IMR-90 (cell line): Measurements from ENCODE around the gene USO1.

Source experiments
- BHLHE40 ChIP-seq: fragments of 150-350 bp; IDR thresholded peaks from 2 replicates; pipeline ENCODE4 v1.6.1; 2016; ENCODE audit warnings: mild to moderate bottlenecking, low read depth, low read length
- CEBPB ChIP-seq: IDR thresholded peaks from 2 replicates; pipeline ENCODE4 v1.6.1; 2012; ENCODE audit warnings: low read depth, low read length, improper control_type of control experiment
- FOS ChIP-seq: fragments of 150-350 bp; IDR thresholded peaks from 2 replicates; pipeline ENCODE4 v1.6.1; 2016; ENCODE audit warnings: low read depth, low read length
- MXI1 ChIP-seq: IDR thresholded peaks from 2 replicates; pipeline ENCODE4 v1.6.1; 2012; ENCODE audit warnings: low read depth, mild to moderate bottlenecking, low read length, moderate library complexity, borderline replicate concordance
- NFE2L2 ChIP-seq: fragments of 150-350 bp; IDR thresholded peaks from 2 replicates; pipeline ENCODE4 v1.6.1; 2016; ENCODE audit warnings: low read depth, mild to moderate bottlenecking, low read length
- POLR2A ChIP-seq: IDR thresholded peaks from 2 replicates; pipeline ENCODE4 v1.6.1; 2012; ENCODE audit warnings: mild to moderate bottlenecking, low read depth, low read length
- RAD21 ChIP-seq: IDR thresholded peaks from 2 replicates; pipeline ENCODE4 v1.6.1; 2012; ENCODE audit warnings: low read length, improper control_type of control experiment
- RFX5 ChIP-seq: IDR thresholded peaks from 2 replicates; pipeline ENCODE4 v1.8.0; 2012; ENCODE audit warnings: low read depth, mild to moderate bottlenecking, low read length, moderate library complexity
- SMC3 ChIP-seq: fragments of 150-350 bp; IDR thresholded peaks from 2 replicates; pipeline ENCODE4 v1.6.1; 2016; ENCODE audit warnings: low read depth, mild to moderate bottlenecking, antibody characterized with exemption, low read length, moderate library complexity
- TF ChIP-seq, protein P1 (sequence below): conservative IDR thresholded peaks from 2 replicates; pipeline ENCODE4 v1.5.1; 2012; ENCODE audit warnings: mild to moderate bottlenecking, low read depth, low read length, improper control_type of control experiment
- TF ChIP-seq, protein P2 (sequence below): fragments of 150-350 bp; IDR thresholded peaks from 2 replicates; pipeline ENCODE4 v1.6.1; 2016; ENCODE audit warnings: low read depth, mild to moderate bottlenecking, low read length, moderate library complexity, borderline replicate concordance
- TF ChIP-seq, protein P3 (sequence below): fragments of 150-350 bp; IDR thresholded peaks from 2 replicates; pipeline ENCODE4 v1.6.1; 2017; ENCODE audit warnings: mild to moderate bottlenecking, antibody characterized with exemption, low read length, low read depth

DNA sequence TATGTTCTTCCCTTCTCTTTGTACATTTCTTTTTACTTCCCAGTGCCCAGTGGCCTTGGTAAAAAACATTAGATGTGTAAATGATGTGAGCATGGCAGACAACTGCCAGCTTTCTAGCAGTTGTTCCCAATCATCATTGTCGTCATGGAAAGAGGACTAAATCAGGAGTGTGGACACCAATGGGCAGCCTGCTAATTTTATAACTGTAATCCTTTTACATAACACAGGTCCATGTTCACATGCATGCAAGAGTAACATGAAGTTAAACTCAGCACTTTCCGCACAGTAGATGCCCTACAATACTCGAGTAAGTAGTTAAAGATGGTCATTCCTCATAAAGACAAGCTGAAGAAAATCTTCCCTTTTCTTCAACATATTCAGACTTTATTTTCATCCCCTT is 27.8 kb upstream of the USO1 start:
- TF ChIP-seq BHLHE40 (no peak), MXI1 (no peak), POLR2A (no peak), RAD21 (no peak), CEBPB (no peak), SMC3 (no peak), RFX5 (no peak), FOS (no peak), NFE2L2 (no peak)
- TF ChIP-seq, protein P1, sequence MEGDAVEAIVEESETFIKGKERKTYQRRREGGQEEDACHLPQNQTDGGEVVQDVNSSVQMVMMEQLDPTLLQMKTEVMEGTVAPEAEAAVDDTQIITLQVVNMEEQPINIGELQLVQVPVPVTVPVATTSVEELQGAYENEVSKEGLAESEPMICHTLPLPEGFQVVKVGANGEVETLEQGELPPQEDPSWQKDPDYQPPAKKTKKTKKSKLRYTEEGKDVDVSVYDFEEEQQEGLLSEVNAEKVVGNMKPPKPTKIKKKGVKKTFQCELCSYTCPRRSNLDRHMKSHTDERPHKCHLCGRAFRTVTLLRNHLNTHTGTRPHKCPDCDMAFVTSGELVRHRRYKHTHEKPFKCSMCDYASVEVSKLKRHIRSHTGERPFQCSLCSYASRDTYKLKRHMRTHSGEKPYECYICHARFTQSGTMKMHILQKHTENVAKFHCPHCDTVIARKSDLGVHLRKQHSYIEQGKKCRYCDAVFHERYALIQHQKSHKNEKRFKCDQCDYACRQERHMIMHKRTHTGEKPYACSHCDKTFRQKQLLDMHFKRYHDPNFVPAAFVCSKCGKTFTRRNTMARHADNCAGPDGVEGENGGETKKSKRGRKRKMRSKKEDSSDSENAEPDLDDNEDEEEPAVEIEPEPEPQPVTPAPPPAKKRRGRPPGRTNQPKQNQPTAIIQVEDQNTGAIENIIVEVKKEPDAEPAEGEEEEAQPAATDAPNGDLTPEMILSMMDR = no peak
- TF ChIP-seq, protein P2, sequence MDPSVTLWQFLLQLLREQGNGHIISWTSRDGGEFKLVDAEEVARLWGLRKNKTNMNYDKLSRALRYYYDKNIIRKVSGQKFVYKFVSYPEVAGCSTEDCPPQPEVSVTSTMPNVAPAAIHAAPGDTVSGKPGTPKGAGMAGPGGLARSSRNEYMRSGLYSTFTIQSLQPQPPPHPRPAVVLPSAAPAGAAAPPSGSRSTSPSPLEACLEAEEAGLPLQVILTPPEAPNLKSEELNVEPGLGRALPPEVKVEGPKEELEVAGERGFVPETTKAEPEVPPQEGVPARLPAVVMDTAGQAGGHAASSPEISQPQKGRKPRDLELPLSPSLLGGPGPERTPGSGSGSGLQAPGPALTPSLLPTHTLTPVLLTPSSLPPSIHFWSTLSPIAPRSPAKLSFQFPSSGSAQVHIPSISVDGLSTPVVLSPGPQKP = no peak
- TF ChIP-seq, protein P3, sequence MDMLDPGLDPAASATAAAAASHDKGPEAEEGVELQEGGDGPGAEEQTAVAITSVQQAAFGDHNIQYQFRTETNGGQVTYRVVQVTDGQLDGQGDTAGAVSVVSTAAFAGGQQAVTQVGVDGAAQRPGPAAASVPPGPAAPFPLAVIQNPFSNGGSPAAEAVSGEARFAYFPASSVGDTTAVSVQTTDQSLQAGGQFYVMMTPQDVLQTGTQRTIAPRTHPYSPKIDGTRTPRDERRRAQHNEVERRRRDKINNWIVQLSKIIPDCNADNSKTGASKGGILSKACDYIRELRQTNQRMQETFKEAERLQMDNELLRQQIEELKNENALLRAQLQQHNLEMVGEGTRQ = no peak
